SK-N-SH (cell line): ENCODE data around the gene PTPDC1.

Experiments
- TF ChIP-seq, protein P1 (sequence below): fragments of 200-600 bp; sonication (generic); IDR thresholded peaks from 2 replicates; pipeline ENCODE4 v1.6.1; 2017; ENCODE audit warnings: antibody characterized with exemption, mild to moderate bottlenecking, moderate library complexity
- TF ChIP-seq, protein P2 (sequence below): IDR thresholded peaks from 2 replicates; pipeline ENCODE4 v1.4.0; 2012; ENCODE audit warnings: low read depth, borderline replicate concordance

DNA sequence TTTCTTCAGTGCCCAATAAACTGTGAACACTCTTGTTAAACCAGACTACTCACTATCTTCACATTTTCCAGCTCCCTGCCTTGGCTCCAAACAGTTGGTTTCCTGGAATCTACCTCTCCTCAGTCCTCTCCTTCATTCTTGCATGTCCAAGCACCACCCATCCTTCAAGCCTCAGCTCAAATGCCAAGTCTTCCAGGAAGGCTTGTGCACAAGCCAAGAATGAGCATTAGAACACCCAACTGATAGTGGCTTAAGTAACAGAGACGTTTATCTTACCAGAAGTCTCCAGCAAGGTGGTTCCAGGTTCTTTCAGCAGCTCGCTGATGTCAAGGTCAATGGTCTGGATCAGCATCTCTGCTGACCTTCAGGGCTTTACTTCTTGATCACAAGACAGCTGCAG lies 60.1 kb downstream of the PTPDC1 start:
- TF ChIP-seq, protein P1, sequence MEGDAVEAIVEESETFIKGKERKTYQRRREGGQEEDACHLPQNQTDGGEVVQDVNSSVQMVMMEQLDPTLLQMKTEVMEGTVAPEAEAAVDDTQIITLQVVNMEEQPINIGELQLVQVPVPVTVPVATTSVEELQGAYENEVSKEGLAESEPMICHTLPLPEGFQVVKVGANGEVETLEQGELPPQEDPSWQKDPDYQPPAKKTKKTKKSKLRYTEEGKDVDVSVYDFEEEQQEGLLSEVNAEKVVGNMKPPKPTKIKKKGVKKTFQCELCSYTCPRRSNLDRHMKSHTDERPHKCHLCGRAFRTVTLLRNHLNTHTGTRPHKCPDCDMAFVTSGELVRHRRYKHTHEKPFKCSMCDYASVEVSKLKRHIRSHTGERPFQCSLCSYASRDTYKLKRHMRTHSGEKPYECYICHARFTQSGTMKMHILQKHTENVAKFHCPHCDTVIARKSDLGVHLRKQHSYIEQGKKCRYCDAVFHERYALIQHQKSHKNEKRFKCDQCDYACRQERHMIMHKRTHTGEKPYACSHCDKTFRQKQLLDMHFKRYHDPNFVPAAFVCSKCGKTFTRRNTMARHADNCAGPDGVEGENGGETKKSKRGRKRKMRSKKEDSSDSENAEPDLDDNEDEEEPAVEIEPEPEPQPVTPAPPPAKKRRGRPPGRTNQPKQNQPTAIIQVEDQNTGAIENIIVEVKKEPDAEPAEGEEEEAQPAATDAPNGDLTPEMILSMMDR = no peak
- TF ChIP-seq, protein P2, sequence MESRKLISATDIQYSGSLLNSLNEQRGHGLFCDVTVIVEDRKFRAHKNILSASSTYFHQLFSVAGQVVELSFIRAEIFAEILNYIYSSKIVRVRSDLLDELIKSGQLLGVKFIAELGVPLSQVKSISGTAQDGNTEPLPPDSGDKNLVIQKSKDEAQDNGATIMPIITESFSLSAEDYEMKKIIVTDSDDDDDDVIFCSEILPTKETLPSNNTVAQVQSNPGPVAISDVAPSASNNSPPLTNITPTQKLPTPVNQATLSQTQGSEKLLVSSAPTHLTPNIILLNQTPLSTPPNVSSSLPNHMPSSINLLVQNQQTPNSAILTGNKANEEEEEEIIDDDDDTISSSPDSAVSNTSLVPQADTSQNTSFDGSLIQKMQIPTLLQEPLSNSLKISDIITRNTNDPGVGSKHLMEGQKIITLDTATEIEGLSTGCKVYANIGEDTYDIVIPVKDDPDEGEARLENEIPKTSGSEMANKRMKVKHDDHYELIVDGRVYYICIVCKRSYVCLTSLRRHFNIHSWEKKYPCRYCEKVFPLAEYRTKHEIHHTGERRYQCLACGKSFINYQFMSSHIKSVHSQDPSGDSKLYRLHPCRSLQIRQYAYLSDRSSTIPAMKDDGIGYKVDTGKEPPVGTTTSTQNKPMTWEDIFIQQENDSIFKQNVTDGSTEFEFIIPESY = no peak
